ENCODE results near the gene ZXDC.

ZXDC gene

GRCh38 chr3:126510308-126510910 is 34.7 kb upstream of the ZXDC start:
- DNase-seq = no peak

DNA sequence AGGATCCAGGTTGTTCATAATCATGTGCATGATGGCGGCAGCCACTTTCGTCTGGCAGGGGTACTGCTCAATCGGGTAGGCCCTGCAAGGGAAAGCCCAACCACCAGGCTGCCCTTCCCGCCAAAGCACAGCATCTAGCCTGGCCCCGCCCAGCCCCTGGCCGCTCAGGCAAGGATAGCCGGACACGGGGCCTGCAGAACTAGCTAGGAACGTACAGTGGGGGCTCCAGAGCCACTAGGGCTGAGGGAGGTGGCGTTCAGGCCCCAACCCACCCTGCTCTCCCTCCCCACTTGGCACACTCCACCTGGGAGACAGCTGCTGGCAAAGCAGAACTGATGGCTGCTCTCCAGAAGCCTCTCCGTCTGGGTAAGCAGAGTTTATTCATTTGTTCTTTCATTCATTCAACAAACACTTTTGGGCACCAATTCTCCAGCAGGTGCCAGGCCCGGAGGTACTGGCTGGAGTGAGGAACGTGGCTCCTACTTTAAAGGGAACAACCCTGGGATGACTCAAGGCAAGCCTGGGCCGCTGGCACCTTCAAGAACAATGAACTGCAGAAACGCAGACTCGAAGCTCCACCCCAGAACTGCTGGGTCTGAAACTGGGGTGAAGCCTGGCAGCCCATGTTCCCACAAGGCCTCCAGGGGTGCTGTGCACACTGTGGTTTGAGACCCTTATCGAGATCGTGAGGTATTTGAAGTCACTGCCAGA is 34.1 kb upstream of the ZXDC start:
- no peak for DNase-seq

- DNase-seq = no peak
These were observed 32.9 kb upstream of the ZXDC start for GRCh38 chr3:126508564-126508964.

DNA sequence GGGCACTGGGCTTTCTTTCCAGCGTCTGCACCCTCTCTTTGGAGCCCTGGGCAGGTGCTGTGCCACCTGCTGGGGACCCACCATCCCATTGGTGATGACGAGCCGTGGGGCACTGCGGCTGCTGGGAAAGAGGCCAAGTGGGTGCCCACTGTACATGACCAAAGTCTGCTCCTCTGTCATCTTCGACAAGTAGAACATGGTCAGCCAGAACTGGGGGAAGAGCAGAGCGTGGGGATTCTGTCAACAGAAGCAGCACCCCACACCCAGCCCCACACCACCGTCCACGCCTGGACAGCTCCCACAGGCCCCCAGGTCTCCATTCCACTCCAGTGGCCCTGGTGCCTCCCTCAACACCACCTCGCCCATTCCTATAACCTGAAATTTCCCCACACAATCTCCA is 32.2 kb upstream of the ZXDC start:
- no peak for DNase-seq

- no peak for DNase-seq
These were observed 28.0 kb upstream of the ZXDC start for GRCh38 chr3:126503701-126504100.

DNA sequence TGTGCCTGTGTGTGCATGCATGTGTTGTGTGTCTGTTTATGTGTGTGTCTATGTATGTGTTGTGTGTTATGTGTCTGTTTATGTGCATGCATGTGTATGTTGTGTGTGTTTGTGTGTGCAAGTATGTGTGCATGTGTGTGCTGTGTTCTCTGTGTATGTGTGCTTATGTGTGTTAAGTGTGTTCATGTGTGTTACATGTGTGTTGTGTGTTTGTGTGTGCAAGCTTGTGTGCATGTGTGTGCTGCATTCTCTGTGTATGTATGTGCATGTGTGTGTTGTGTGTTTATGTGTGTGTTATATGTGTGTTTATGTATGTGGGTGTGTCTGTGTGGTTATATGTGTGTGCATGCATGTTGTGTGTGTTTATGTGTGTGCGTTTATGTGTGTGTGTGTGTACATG is 27.0 kb upstream of the ZXDC start:
- DNase-seq = no peak

DNA sequence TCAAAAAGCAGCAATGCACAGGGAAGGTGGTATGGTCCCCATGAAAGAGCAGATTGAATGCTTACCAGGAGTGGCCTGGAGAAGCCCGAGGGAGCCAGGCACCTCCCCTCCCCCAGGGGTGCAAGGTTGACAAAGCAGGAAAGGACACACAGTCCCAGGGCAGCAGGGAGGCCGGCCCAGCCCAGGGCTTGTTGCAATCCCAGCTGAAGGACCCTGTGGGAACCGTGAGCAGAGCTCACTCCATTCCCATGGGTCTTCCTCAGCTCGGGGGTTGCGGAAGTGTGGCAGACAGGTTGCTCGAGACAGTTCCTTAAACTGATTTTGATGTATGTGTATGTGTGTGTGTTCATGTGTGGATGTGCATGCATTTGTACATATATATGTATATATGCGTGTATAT is 26.0 kb upstream of the ZXDC start:
- DNase-seq = no peak

DNA sequence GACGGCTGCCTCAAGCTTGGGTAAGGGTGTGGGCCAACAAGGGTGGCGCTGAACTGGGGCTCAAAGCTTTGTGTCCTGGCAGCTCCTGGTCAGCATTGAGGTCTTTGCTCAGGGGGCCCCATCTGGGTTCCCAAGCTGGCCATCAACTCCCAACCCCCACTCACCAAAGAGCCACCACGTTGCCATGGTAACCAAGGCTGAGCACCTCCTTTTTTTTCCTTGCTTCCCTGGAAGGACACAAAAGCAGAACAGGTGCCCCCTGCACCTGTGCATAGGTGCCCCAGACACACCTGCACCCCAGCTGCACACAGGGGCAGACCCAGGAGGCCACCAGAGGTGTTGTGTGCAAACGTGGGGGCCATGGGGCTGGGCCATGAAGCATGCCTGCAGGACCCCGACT is 25.4 kb upstream of the ZXDC start:
- DNase-seq = no peak

DNA sequence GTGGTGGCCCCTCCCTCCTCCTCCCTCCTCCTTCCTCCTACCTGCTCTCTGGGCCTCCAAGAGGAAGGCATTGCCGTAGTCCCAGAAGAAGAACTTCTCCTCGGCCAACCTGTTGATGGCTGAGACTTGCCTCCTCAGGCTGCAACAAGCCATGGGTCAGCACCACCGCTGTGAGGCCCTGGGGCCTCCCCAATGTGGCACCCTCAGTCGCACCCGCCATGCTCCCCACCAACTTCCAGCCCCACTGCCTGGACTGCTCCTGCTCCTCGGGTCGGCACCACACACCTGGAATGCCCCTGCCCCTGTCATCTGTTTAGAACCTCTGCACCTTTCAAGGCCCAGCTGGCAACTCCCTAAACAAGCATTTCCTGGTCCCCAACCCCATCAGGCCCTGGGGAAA is 24.3 kb upstream of the ZXDC start:
- no peak for DNase-seq

GRCh38 chr3:126499401-126499800 is 23.7 kb upstream of the ZXDC start:
- DNase-seq = no peak

DNA sequence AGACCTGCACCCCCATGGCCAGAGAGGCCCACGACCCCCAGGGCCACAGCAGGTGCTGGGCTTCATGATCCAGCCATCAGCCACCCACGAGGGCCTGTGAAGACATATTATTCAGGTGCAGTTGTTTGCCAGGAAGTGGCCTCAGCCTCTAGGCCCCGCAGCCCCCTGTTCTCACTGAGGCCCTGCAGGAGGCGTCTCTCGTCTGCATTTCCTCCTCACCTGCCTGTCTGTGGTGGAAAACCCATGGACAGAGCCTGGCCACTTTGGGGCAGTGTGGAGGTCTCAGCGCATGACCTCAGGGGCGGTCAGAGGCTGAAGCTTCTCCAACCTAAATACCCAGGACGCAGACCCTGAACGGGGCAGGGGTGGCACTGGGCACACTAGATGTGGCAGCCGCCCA is 23.2 kb upstream of the ZXDC start:
- no peak for DNase-seq

DNA sequence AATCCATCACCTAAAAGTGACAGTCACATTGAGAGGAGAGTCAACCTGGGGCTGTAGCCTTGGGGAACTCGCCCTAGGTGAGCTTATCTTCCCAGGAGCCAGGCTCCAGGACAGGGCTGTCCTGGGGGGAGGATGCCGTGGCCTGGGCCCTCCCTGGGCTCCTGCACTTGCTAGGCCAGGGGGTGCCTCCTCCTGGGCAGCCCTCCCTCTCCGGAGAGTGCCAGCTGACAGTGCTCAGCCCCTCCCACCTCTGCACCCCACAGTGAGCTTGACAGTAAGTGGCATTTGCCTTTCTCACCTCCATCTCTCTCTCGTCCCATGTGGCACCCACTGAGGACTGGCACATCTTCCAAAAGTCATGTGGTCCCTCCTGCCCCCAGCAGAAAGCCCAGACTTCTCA is 22.8 kb upstream of the ZXDC start:
- no peak for DNase-seq

DNA sequence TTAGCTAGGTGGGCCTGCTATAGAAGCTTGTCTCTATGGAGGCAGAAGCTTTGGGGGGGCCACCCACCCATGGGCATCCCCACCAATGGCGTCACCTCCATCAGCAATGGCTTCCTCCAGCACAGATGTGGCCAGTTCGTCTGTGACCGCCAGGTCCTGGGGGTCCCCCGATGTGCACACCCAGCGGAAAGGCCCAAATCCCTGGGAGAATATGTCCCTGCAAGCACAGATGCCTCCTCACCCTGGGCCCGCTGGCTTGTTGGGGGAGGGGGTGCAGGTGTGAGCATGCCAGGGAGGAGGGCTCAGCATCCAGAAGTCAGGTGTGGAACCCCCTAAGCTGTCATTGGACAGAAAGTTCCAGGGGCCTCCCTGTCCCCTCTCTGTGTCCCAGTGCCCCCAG is 22.3 kb upstream of the ZXDC start:
- no peak for DNase-seq

GRCh38 chr3:126496894-126497850 is 21.5 kb upstream of the ZXDC start:
- no peak for DNase-seq

DNA sequence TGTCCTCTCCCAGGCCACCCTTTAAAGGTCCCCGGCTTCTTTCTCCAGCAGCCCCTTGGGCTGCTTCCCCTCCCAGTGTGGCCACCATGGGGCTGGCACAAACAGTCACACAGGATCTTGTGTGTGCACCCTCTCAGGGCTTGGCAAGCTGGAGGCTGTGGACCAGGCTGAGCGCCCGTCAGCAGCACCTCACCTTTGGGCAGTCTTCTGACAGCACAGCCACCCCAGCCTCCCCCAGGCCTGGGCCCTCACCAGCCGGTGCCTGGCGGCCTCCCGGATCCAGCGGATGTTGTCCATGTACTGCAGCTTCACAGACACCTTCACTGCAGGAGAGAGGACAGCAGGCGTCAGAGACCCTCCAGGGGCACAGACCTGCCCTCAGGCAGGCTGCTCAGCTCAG is 20.1 kb upstream of the ZXDC start:
- DNase-seq = no peak

GRCh38 chr3:126494970-126495230 is 19.2 kb upstream of the ZXDC start:
- no peak for DNase-seq

DNA sequence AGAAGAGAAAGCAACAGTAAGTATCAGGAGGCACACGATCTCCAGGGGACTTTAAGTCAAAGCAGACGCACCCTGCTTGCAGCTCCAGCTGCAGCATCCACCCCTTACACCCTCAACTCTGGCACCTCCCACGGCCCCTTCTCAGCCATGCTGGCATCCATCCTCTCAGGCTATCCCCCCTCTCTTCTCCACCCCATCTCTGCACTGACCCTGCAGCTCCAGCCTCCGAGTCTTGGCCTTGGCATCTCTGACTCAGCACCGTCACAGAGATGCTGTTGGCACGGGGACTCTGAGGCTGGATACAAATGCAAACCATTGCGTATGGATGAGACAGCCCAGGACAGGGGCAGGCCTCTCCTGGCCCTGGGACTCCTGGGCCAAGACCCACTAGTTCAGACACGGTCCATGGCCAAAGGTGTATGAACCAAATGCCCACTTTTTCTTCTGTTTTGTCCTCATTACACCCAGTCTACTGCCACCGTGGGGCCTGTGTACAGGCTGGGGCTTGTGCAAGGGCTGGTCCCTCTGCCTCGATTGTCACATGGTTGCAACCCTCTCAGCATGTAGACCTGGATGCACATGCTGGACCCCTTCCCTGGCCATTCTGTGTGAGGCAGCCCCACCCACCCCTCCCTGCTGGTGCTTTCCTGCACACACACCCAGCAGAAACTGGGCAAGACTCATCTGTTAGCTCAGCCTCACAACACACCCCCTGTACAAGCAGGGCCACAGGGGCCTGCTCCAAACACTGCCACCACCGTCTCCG is 18.7 kb upstream of the ZXDC start:
- no peak for DNase-seq

- no peak for DNase-seq
These were observed 18.0 kb upstream of the ZXDC start for GRCh38 chr3:126493739-126494138.

DNA sequence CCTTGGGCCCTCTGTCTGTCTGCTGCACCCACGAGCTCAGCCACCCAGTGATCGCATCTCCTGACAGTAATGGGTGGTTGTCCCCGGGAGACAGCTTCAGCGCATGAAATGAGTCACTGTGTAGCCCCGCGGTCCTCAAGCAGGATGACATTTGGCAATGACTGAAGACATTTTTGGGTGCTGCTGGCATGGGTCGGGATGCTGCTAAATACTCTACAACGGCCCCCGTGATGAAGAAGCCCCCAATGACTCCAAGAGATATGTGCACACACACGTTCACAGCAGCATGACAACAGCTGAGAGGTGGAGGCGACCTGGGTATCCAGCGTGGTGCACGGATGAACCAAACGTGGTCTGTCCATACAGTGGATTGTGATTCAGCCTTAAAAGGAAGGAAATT is 17.4 kb upstream of the ZXDC start:
- no peak for DNase-seq

DNA sequence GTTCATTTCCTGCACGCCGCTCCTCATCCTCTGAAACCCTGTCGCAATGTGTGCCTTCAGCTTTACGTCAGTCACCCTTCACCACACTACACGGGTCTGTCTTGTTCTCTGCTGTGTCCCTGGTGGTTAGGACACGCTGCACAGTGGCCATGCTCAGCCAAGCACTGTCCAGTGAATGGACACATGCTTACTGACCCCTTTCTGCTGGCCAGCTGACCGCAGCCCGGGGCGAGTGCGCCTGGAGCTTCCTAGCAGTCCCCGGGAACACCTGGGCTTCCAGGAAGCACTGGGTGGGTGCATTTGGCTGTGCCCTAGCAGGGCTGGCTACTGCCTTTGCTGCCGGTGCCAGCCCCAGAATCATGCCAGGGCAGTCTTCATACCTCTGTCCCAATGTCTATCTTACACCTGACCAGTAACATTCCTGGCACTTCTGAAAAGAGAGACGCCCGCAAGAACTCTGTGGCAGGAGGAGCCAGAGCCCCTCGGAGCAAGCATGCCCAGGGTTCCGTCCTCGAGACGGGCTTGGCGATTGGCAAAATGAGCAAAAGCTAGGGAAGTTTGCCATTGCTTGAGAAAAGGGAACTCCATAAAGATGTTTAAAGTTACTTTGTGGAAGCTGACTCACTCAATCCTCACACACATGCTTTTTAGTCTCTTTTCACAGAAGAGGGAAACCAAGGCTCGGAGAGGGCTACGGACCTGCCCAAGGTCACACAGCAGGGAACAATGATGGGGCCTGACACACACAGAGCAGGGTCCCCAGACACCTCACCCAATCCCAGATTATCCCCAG is 15.7 kb upstream of the ZXDC start:
- DNase-seq = no peak

GRCh38 chr3:126490619-126491018 is 14.9 kb upstream of the ZXDC start:
- no peak for DNase-seq

- no peak for DNase-seq
These were observed 13.3 kb upstream of the ZXDC start for GRCh38 chr3:126488886-126489569.
